Common myeloid progenitor, CD34-positive (primary cell): Measurements from ENCODE around the gene FAM13B.
"Not testable (repeated sequence)": the region's sequence is repeated elsewhere in the genome, so short reads cannot be mapped to it uniquely, and the experiment has no call there.

Experiments
- CTCF ChIA-PET: fragments of 350-600 bp; sonication (Branson Sonifier 250); formaldehyde crosslinking; loops from one replicate; lab custom pipeline; 2021; ENCODE audit warnings: antibody characterized with exemption; lab: Charles Lee
- POLR2A ChIA-PET: fragments of 350-600 bp; sonication (Branson Sonifier 250); formaldehyde crosslinking; loops from one replicate; lab custom pipeline; 2021; ENCODE audit warnings: antibody characterized with exemption; lab: Charles Lee
- DNase-seq, 3 donors: peaks; one replicate each; pipeline versions ENCODE4 v3.0.0 to v3.0.0-alpha.2; 2013
- H3K27ac ChIP-seq, 2 experiments: 1 replicate in 1 of 2; 2 replicates in 1 of 2; pipeline ENCODE4 v1.7.0; 2013; ENCODE audit warnings: inconsistent platforms in 2 of 2, low read length in 2 of 2, mild to moderate bottlenecking in 2 of 2, low read depth in 1 of 2, moderate library complexity in 1 of 2; ENCODE audit not compliant: severe bottlenecking in 2 of 2, insufficient read depth in 1 of 2, poor library complexity in 1 of 2
- H3K27me3 ChIP-seq, 5 experiments: replicated peaks in 2 of 5; 1 replicate in 3 of 5; 2 replicates in 2 of 5; pipeline versions ENCODE4 v1.6.1 to v1.7.0; 2013; ENCODE audit warnings: low read length in 4 of 5, mild to moderate bottlenecking in 2 of 5, moderate library complexity in 2 of 5, inconsistent platforms in 1 of 5; ENCODE audit not compliant: insufficient read depth in 5 of 5, control insufficient read depth in 4 of 5
- H3K36me3 ChIP-seq, 4 experiments: 1 replicate in 2 of 4; 2 replicates in 2 of 4; pipeline versions ENCODE4 v1.6.1 to v1.7.0; 2013; ENCODE audit warnings: low read length in 3 of 4, control low read depth in 1 of 4, mild to moderate bottlenecking in 1 of 4; ENCODE audit not compliant: control insufficient read depth in 4 of 4, insufficient read depth in 4 of 4
- H3K4me1 ChIP-seq, 4 experiments: 1 replicate in 3 of 4; 2 replicates in 1 of 4; pipeline versions ENCODE4 v1.6.1 to v1.7.1; 2013; ENCODE audit warnings: low read length in 3 of 4, mild to moderate bottlenecking in 3 of 4, control low read depth in 1 of 4, inconsistent platforms in 1 of 4, moderate library complexity in 1 of 4; ENCODE audit not compliant: control insufficient read depth in 4 of 4, insufficient read depth in 4 of 4; ENCODE audit errors: control extremely low read depth in 1 of 4
- H3K4me3 ChIP-seq, 7 experiments: 1 replicate in 4 of 7; 2 replicates in 3 of 7; pipeline versions ENCODE4 v1.5.1 to v1.7.0; 2013; ENCODE audit warnings: mild to moderate bottlenecking in 7 of 7, low read length in 6 of 7, moderate library complexity in 6 of 7, inconsistent platforms in 2 of 7, low read depth in 2 of 7, control low read depth in 1 of 7; ENCODE audit not compliant: insufficient read depth in 4 of 7, control insufficient read depth in 1 of 7; ENCODE audit errors: extremely low read depth in 1 of 7
- H3K9me3 ChIP-seq, 5 experiments: 1 replicate in 4 of 5; 2 replicates in 1 of 5; pipeline versions ENCODE4 v1.6.1 to v1.7.1; 2013; ENCODE audit warnings: low read length in 4 of 5, mild to moderate bottlenecking in 2 of 5, inconsistent platforms in 1 of 5, low read depth in 1 of 5, moderate library complexity in 1 of 5; ENCODE audit not compliant: control insufficient read depth in 4 of 5, insufficient read depth in 2 of 5; ENCODE audit errors: control extremely low read depth in 1 of 5
- WGBS: methylation state at CpG from one replicate; pipeline ENCODE4 v1.1.5; 2013; ENCODE audit not compliant: insufficient coverage; 5-methylcytosine and 5-hydroxymethylcytosine counted together

FAM13B gene

DNA sequence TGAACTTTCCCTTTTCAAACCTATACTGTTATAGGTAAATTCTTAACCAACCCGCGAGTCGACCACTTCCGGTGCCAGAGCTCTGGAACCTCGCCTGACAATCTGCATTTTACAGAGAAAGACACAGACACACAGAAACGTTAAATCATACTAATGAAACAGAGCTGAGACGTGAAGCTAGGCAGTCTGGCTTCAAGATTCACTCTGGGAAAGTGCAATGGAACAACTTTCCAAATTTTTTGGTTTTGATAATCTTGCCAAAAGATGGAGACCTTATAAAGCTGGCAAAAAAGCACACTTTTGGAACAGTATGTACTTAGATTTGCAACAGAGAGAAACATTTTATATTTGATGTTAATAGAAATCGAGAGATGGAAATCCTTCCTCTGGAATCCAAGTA is 35.1 kb upstream of the FAM13B start:
- Histone ChIP-seq H3K27ac (no peak overlapping the region), H3K27me3 (no peaks in the 10 kb centered on the region), H3K4me1 (peaks cover 0 to 4% (median 0%) of the 10 kb centered on the region in 4 experiments), H3K9me3 (no peaks in the 10 kb centered on the region), H3K36me3 (no peaks in the 10 kb centered on the region), H3K4me3 (no peak overlapping the region)
- DNase-seq = no peak
- POLR2A ChIA-PET = no interaction called here
- WGBS = 98% methylated on average over 6 of the region's 8 CpGs
- CTCF ChIA-PET = interaction anchor here (1.0 to 10.3 kb wide), 12 partner anchors 9 to 289 kb away, joined by 3 to 274 read pairs (median 5); partner anchors contain the start of genes FAM13B and WNT8A

DNA sequence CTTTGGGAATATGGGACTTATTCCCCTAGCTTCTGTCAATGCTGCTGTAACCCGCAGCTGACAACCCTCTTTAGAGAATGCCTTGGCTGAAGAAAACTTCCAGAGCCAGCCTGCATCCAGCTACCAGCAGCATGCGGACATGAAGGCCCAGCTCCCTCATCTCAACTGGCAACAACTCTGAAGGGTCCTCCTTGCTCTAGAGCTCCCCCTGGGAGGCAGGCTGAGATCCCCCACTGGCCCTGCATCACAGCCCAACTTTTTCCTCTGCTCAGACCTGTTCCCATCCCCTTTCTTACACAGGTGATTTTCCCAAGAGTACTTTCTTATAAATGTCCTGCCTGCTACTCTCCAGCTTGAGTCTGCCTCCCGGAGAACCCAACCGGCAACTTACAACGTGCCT is 32.2 kb upstream of the FAM13B start:
- no peaks in the 10 kb centered on the region for H3K9me3 ChIP-seq
- peak; percentile 23 to 36 (median 24) for DNase-seq
- H3K4me3 ChIP-seq = no peak overlapping the region
- H3K36me3 ChIP-seq = no peaks in the 10 kb centered on the region
- ChIA-PET POLR2A (no interaction called here), CTCF (interaction anchor here (0.6 to 10.3 kb wide), 15 partner anchors 9 to 435 kb away, joined by 3 to 274 read pairs (median 4); partner anchors contain the start of gene FAM13B)
- no peak overlapping the region for H3K27ac ChIP-seq
- H3K27me3 ChIP-seq = no peaks in the 10 kb centered on the region
- peaks cover 0 to 4% (median 0%) of the 10 kb centered on the region in 4 experiments for H3K4me1 ChIP-seq
- WGBS = 94% methylated on average over 5 of the region's 5 CpGs

DNA sequence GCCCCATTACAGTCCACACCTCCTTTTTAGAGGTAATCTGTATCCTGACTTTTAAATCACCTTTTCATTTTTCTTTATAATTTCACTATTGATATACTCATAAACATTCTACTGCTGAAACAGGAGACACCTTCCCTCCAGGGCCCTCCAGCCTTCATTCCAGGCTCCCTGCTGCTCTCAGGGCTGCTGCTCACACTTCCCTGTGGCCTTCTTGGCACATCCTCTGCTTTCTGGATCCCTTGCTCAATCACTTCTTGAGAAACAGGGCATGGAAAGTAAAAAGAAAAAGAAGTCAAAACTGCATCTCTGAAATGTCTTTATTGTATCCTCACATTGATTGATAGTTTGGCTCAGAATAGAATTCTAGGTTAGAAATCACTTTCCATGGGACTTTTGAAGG is 31.6 kb upstream of the FAM13B start:
- no peak overlapping the region for H3K27ac ChIP-seq
- no peaks in the 10 kb centered on the region for H3K36me3 ChIP-seq
- peaks cover 0 to 4% (median 0%) of the 10 kb centered on the region in 4 experiments for H3K4me1 ChIP-seq
- DNase-seq = no peak
- no peaks in the 10 kb centered on the region for H3K27me3 ChIP-seq
- no peaks in the 10 kb centered on the region for H3K9me3 ChIP-seq
- ChIA-PET CTCF (interaction anchor here (0.6 to 10.3 kb wide), 14 partner anchors 8 to 434 kb away, joined by 3 to 274 read pairs (median 4); partner anchors contain the start of gene FAM13B), POLR2A (no interaction called here)
- no peak overlapping the region for H3K4me3 ChIP-seq

DNA sequence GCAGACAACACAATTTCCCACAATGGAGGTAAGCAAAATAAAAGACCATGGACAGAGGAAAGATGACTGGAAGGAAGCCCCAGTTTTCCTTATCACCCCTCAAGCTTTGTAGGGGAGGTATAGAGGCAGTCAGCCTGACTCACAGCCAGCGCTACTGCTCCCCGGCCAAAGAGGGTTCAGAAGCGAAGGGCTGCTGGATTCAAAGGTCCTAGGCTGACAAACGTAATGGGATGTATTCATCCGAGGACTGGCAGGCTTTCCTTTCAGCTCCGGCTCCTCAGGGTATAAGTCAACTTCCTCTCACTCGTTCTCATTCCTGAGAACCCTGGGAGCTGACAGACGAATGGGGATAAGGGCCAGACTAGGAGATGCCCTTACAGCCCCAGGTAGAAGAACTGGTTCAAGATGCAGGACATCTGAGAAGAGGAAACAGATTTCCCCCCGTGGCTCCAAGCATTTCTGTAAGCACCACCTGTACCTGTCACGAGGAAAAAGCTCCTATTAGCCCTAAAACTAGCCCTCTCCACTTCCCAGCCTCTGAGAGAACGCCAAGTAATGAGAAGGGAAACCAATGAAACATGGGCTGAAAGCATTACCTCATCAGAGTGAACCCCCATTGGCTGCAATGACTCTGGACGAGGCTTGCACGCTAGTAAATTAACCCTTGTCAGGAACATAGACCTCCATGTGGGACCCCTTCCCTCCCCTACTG is 22.1 kb upstream of the FAM13B start:
- H3K27ac ChIP-seq = no peak overlapping the region
- H3K36me3 ChIP-seq = no peaks in the 10 kb centered on the region
- H3K27me3 ChIP-seq = peaks cover 0 to 2% (median 0%) of the 10 kb centered on the region in 5 experiments
- 43% methylated on average over 12 of the region's 13 CpGs for WGBS
- H3K4me3 ChIP-seq = no peak overlapping the region
- peak in 1 of 3 donors; percentile 21 for DNase-seq
- CTCF ChIA-PET = interaction anchor here (0.6 to 3.2 kb wide), 7 partner anchors 8 to 425 kb away, joined by 3 to 20 read pairs (median 4); no protein-coding TSS in a partner anchor
- no peaks in the 10 kb centered on the region for H3K4me1 ChIP-seq
- POLR2A ChIA-PET = no interaction called here
- no peaks in the 10 kb centered on the region for H3K9me3 ChIP-seq

DNA sequence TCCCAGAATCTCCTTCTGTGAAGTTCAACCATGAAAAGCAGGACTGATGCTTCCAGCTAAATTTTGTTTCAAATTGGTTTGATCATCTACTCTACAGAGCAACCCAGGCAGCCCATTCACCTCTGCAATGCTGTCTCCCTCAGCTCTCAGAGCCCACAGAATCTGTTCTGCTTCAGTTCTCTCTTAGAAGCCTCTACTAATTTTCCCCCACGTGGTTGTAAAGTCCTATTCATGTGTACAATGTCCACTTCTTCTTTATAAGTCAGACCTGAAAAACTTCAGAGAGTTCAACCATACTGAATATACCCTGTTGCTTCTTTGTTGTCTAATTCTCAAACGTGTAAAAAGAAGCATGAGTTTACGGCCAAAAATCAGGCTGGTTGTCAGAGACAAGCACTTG is 21.3 kb upstream of the FAM13B start:
- Histone ChIP-seq H3K27ac (no peak overlapping the region), H3K36me3 (no peaks in the 10 kb centered on the region), H3K9me3 (no peaks in the 10 kb centered on the region), H3K27me3 (peaks cover 0 to 2% (median 0%) of the 10 kb centered on the region in 5 experiments), H3K4me3 (no peak overlapping the region), H3K4me1 (no peaks in the 10 kb centered on the region)
- CTCF ChIA-PET = interaction anchor here (0.5 to 3.2 kb wide), 5 partner anchors 11 to 80 kb away, joined by 3 to 20 read pairs (median 9); no protein-coding TSS in a partner anchor
- POLR2A ChIA-PET = no interaction called here
- no CpG with 5 or more reads among the region's 3 CpGs for WGBS
- no peak for DNase-seq

- H3K27me3 ChIP-seq = peaks cover 0 to 2% (median 0%) of the 10 kb centered on the region in 5 experiments
- H3K4me3 ChIP-seq = no peak overlapping the region
- H3K4me1 ChIP-seq = no peaks in the 10 kb centered on the region
- H3K9me3 ChIP-seq = no peaks in the 10 kb centered on the region
- ChIA-PET POLR2A (no interaction called here), CTCF (interaction anchor here (0.5 to 3.2 kb wide), 7 partner anchors 12 to 275 kb away, joined by 3 to 20 read pairs (median 3); no protein-coding TSS in a partner anchor)
- DNase-seq = no peak
- H3K36me3 ChIP-seq = no peaks in the 10 kb centered on the region
- WGBS = 80% methylated on average over 1 of the region's 3 CpGs
- no peak overlapping the region for H3K27ac ChIP-seq
Observed at GRCh38 chr5:138053554-138053953, 20.7 kb upstream of the FAM13B start.

DNA sequence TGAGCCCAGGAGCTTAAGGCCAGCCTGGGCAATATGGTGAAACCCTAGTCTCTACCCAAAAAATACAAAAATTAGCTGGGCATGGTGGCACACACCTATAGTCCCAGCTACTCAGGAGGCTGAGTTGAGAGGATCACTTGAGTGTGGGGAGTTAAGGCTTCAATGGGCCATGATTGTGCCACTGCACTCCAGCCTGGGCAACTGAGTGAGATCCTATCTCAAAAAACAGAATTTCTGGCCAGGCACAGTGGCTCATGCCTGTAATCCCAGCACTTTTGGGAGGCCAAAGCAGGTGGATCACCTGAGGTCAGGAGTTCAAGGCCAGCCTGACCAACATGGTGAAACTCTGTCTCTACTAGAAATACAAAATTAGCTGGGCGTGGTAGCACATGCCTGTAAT is 19.8 kb upstream of the FAM13B start:
- DNase-seq, H3K36me3 ChIP-seq, H3K27ac ChIP-seq, H3K9me3 ChIP-seq, H3K4me3 ChIP-seq, H3K27me3 ChIP-seq, POLR2A ChIA-PET, H3K4me1 ChIP-seq: not testable (repeated sequence)
- 100% methylated on average over 1 of the region's 1 CpG for WGBS
- CTCF ChIA-PET = interaction anchor here (0.7 to 3.2 kb wide), 3 partner anchors 13 to 32 kb away, joined by 3 to 20 read pairs (median 9); no protein-coding TSS in a partner anchor
